ENCODE results near the gene HOXD10.

HOXD10 gene

DNA sequence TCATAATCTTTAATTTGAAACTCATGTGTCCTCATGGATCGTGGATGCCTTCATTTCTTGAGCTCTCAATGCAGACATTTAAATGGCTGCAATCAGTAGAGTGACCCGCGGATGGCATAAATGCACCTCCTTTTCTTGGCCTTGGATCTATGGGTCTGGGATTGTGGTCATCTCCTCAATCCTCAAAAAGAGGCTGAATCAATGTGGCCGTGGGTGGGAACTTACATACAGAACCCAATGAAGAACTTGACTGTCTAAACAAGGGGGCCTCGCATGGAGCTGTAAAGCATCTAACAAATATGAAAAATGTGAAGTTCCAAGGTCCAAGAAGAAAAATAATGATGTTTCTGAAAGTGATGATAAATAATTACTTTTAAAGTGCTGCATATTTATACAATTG lies 21.2 kb upstream of the HOXD10 start:
- Histone ChIP-seq H3K4me3 (ENCODE audit: low read depth in 1 of 5, low read length in 5 of 5) (no peak overlapping the region), H3K27me3 (ENCODE audit: control insufficient read depth in 5 of 5, insufficient read depth in 4 of 5, low read length in 5 of 5) (peaks cover 82 to 95% (median 85%) of the 10 kb centered on the region in 5 donors), H3K9ac (ENCODE audit: low read length in 5 of 5) (no peak overlapping the region), H3K9me3 (ENCODE audit: control insufficient read depth in 5 of 5, low read length in 5 of 5) (peaks cover 0 to 2% (median 0%) of the 10 kb centered on the region in 5 donors), H3K36me3 (ENCODE audit: control insufficient read depth in 5 of 5, insufficient read depth in 5 of 5, low read length in 5 of 5) (no peaks in the 10 kb centered on the region), H3K27ac (ENCODE audit: low read depth, low read length) (no peak overlapping the region), H3K4me1 (ENCODE audit: control insufficient read depth in 5 of 5, insufficient read depth in 5 of 5, low read length in 5 of 5) (peaks cover 2 to 51% (median 37%) of the 10 kb centered on the region in 5 donors)

GRCh38 chr2:176096243-176096985 lies 20.2 kb upstream of the HOXD10 start:
- no peak overlapping the region for H3K9ac ChIP-seq (ENCODE audit: low read length in 5 of 5)

GRCh38 chr2:176096986-176097819 lies 19.4 kb upstream of the HOXD10 start:
- Histone ChIP-seq H3K27me3 (ENCODE audit: control insufficient read depth in 5 of 5, insufficient read depth in 4 of 5, low read length in 5 of 5) (peaks cover 84 to 95% (median 87%) of the 10 kb centered on the region in 5 donors), H3K36me3 (ENCODE audit: control insufficient read depth in 5 of 5, insufficient read depth in 5 of 5, low read length in 5 of 5) (no peaks in the 10 kb centered on the region), H3K9ac (ENCODE audit: low read length in 5 of 5) (peak overlapping the region in 1 of 5 donors; percentile 45), H3K27ac (ENCODE audit: low read depth, low read length) (no peak overlapping the region), H3K9me3 (ENCODE audit: control insufficient read depth in 5 of 5, low read length in 5 of 5) (peaks cover 0 to 2% (median 0%) of the 10 kb centered on the region in 5 donors), H3K4me3 (ENCODE audit: low read depth in 1 of 5, low read length in 5 of 5) (peak overlapping the region; percentile 38 to 65 (median 58)), H3K4me1 (ENCODE audit: control insufficient read depth in 5 of 5, insufficient read depth in 5 of 5, low read length in 5 of 5) (peaks cover 0 to 47% (median 35%) of the 10 kb centered on the region in 5 donors)

More at GRCh38 chr2:176096243-176096985, 20.2 kb upstream of the HOXD10 start:
- Histone ChIP-seq H3K27ac (ENCODE audit: low read depth, low read length) (no peak overlapping the region), H3K4me3 (ENCODE audit: low read depth in 1 of 5, low read length in 5 of 5) (peak overlapping the region; percentile 38 to 65 (median 58)), H3K9me3 (ENCODE audit: control insufficient read depth in 5 of 5, low read length in 5 of 5) (peaks cover 0 to 2% (median 0%) of the 10 kb centered on the region in 5 donors), H3K27me3 (ENCODE audit: control insufficient read depth in 5 of 5, insufficient read depth in 4 of 5, low read length in 5 of 5) (peaks cover 84 to 95% (median 87%) of the 10 kb centered on the region in 5 donors), H3K36me3 (ENCODE audit: control insufficient read depth in 5 of 5, insufficient read depth in 5 of 5, low read length in 5 of 5) (no peaks in the 10 kb centered on the region), H3K4me1 (ENCODE audit: control insufficient read depth in 5 of 5, insufficient read depth in 5 of 5, low read length in 5 of 5) (peaks cover 2 to 53% (median 39%) of the 10 kb centered on the region in 5 donors)

- Histone ChIP-seq H3K4me1 (ENCODE audit: control insufficient read depth in 5 of 5, insufficient read depth in 5 of 5, low read length in 5 of 5) (peaks cover 0 to 47% (median 33%) of the 10 kb centered on the region in 5 donors), H3K27me3 (ENCODE audit: control insufficient read depth in 5 of 5, insufficient read depth in 4 of 5, low read length in 5 of 5) (peaks cover 86 to 98% (median 93%) of the 10 kb centered on the region in 5 donors), H3K36me3 (ENCODE audit: control insufficient read depth in 5 of 5, insufficient read depth in 5 of 5, low read length in 5 of 5) (no peaks in the 10 kb centered on the region), H3K9ac (ENCODE audit: low read length in 5 of 5) (no peak overlapping the region), H3K4me3 (ENCODE audit: low read depth in 1 of 5, low read length in 5 of 5) (peak overlapping the region; percentile 7 to 65 (median 50)), H3K9me3 (ENCODE audit: control insufficient read depth in 5 of 5, low read length in 5 of 5) (peaks cover 0 to 2% (median 0%) of the 10 kb centered on the region in 5 donors), H3K27ac (ENCODE audit: low read depth, low read length) (no peak overlapping the region)
Observed at GRCh38 chr2:176097820-176098365, 18.7 kb upstream of the HOXD10 start.

GRCh38 chr2:176098366-176099158 lies 18.0 kb upstream of the HOXD10 start:
- Histone ChIP-seq H3K4me3 (ENCODE audit: low read depth in 1 of 5, low read length in 5 of 5) (no peak overlapping the region), H3K27ac (ENCODE audit: low read depth, low read length) (no peak overlapping the region), H3K27me3 (ENCODE audit: control insufficient read depth in 5 of 5, insufficient read depth in 4 of 5, low read length in 5 of 5) (peaks cover 85 to 99% (median 93%) of the 10 kb centered on the region in 5 donors), H3K9ac (ENCODE audit: low read length in 5 of 5) (no peak overlapping the region), H3K9me3 (ENCODE audit: control insufficient read depth in 5 of 5, low read length in 5 of 5) (peaks cover 0 to 2% (median 0%) of the 10 kb centered on the region in 5 donors), H3K4me1 (ENCODE audit: control insufficient read depth in 5 of 5, insufficient read depth in 5 of 5, low read length in 5 of 5) (peaks cover 0 to 41% (median 27%) of the 10 kb centered on the region in 5 donors), H3K36me3 (ENCODE audit: control insufficient read depth in 5 of 5, insufficient read depth in 5 of 5, low read length in 5 of 5) (no peaks in the 10 kb centered on the region)

- peaks cover 0 to 42% (median 28%) of the 10 kb centered on the region in 5 donors for H3K4me1 ChIP-seq (ENCODE audit: control insufficient read depth in 5 of 5, insufficient read depth in 5 of 5, low read length in 5 of 5)
- no peak overlapping the region for H3K27ac ChIP-seq (ENCODE audit: low read depth, low read length)
- H3K9ac ChIP-seq (ENCODE audit: low read length in 5 of 5), result no peak overlapping the region
- no peaks in the 10 kb centered on the region for H3K36me3 ChIP-seq (ENCODE audit: control insufficient read depth in 5 of 5, insufficient read depth in 5 of 5, low read length in 5 of 5)
- H3K9me3 ChIP-seq (ENCODE audit: control insufficient read depth in 5 of 5, low read length in 5 of 5), result peaks cover 0 to 2% (median 0%) of the 10 kb centered on the region in 5 donors
- peak overlapping the region in 1 of 5 donors; percentile 18 for H3K4me3 ChIP-seq (ENCODE audit: low read depth in 1 of 5, low read length in 5 of 5)
- peaks cover 86 to 99% (median 92%) of the 10 kb centered on the region in 5 donors for H3K27me3 ChIP-seq (ENCODE audit: control insufficient read depth in 5 of 5, insufficient read depth in 4 of 5, low read length in 5 of 5)
Observed at GRCh38 chr2:176099159-176099727, 17.3 kb upstream of the HOXD10 start.

- no peak within 1 kb of the TSS for H3K27ac ChIP-seq (ENCODE audit: low read depth, low read length)
- H3K4me1 ChIP-seq (ENCODE audit: control insufficient read depth in 5 of 5, insufficient read depth in 5 of 5, low read length in 5 of 5), result peaks cover 0 to 49% (median 35%) of the 10 kb centered on the region in 5 donors
- peak within 1 kb of the TSS in 1 of 5 donors; percentile 18 for H3K4me3 ChIP-seq (ENCODE audit: low read depth in 1 of 5, low read length in 5 of 5)
Observed at GRCh38 chr2:176099728-176100546, 16.6 kb upstream of the HOXD10 start, which contains the start of gene HOXD12. HOXD12 (plus strand) TSS chr2:176099795; CDS start chr2:176099802, 7 bp downstream.

DNA sequence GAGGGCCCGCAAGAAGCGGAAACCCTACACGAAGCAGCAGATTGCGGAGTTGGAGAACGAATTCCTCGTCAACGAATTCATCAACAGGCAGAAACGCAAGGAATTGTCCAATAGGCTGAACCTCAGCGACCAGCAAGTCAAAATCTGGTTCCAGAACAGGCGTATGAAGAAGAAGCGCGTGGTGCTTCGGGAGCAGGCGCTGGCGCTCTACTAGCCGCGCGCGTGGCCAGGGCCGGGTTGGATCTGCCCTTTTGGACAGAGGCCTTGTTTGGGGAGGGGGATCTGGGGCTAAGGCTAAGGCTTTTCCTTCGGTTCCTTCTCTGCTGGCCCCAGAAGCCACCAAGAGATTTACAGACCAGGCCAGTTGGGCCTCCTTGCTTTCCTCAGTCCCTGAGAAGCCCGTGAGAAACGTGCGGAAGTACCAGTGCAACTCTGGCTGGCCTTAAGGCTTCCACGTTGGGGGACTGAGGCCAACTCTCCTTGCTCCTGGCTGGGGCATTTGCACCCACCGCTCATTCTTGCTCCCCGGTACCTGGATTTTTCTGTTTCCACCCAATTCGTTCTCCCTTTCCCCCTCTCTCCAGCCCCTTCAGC lies 15.9 kb upstream of the HOXD10 start:
- Histone ChIP-seq H3K4me1 (ENCODE audit: control insufficient read depth in 5 of 5, insufficient read depth in 5 of 5, low read length in 5 of 5) (peaks cover 0 to 52% (median 37%) of the 10 kb centered on the region in 5 donors), H3K27ac (ENCODE audit: low read depth, low read length) (no peak overlapping the region), H3K36me3 (ENCODE audit: control insufficient read depth in 5 of 5, insufficient read depth in 5 of 5, low read length in 5 of 5) (no peaks in the 10 kb centered on the region), H3K27me3 (ENCODE audit: control insufficient read depth in 5 of 5, insufficient read depth in 4 of 5, low read length in 5 of 5) (peaks cover 86 to 99% (median 94%) of the 10 kb centered on the region in 5 donors), H3K9ac (ENCODE audit: low read length in 5 of 5) (no peak overlapping the region), H3K4me3 (ENCODE audit: low read depth in 1 of 5, low read length in 5 of 5) (no peak overlapping the region), H3K9me3 (ENCODE audit: control insufficient read depth in 5 of 5, low read length in 5 of 5) (no peaks in the 10 kb centered on the region)

More at GRCh38 chr2:176099728-176100546, 16.6 kb upstream of the HOXD10 start, which contains the start of gene HOXD12:
- Histone ChIP-seq H3K36me3 (ENCODE audit: control insufficient read depth in 5 of 5, insufficient read depth in 5 of 5, low read length in 5 of 5) (no peaks in the 10 kb centered on the region), H3K27me3 (ENCODE audit: control insufficient read depth in 5 of 5, insufficient read depth in 4 of 5, low read length in 5 of 5) (peaks cover 86 to 99% (median 94%) of the 10 kb centered on the region in 5 donors), H3K9ac (ENCODE audit: low read length in 5 of 5) (no peak within 1 kb of the TSS), H3K9me3 (ENCODE audit: control insufficient read depth in 5 of 5, low read length in 5 of 5) (no peaks in the 10 kb centered on the region)
